ENCODE data around the gene PRKCZ.

PRKCZ gene

GRCh38 chr1:2210084-2210653 is 160.0 kb downstream of the PRKCZ start:
- DNase-seq (ENCODE audit: low read depth) = no peak

- no peak for DNase-seq (ENCODE audit: low read depth)
Measured at GRCh38 chr1:2210786-2211185, 160.6 kb downstream of the PRKCZ start.

GRCh38 chr1:2212274-2212531 is 162.0 kb downstream of the PRKCZ start:
- DNase-seq (ENCODE audit: low read depth) = no peak

GRCh38 chr1:2212532-2213491 is 162.6 kb downstream of the PRKCZ start:
- peak; percentile 47 for DNase-seq (ENCODE audit: low read depth)

- no peak for DNase-seq (ENCODE audit: low read depth)
Measured at GRCh38 chr1:2213576-2214505, 163.6 kb downstream of the PRKCZ start.

GRCh38 chr1:2214541-2215241 is 164.5 kb downstream of the PRKCZ start:
- no peak for DNase-seq (ENCODE audit: low read depth)

GRCh38 chr1:2215329-2215728 is 165.1 kb downstream of the PRKCZ start:
- DNase-seq (ENCODE audit: low read depth) = no peak

GRCh38 chr1:2215909-2216766 is 165.9 kb downstream of the PRKCZ start:
- no peak for DNase-seq (ENCODE audit: low read depth)

GRCh38 chr1:2216767-2217058 is 166.5 kb downstream of the PRKCZ start:
- no peak for DNase-seq (ENCODE audit: low read depth)

- DNase-seq (ENCODE audit: low read depth) = no peak
Measured at GRCh38 chr1:2221271-2221670, 171.1 kb downstream of the PRKCZ start.

- DNase-seq (ENCODE audit: low read depth) = no peak
Measured at GRCh38 chr1:2224170-2224584, 174.0 kb downstream of the PRKCZ start.

- no peak for DNase-seq (ENCODE audit: low read depth)
Measured at GRCh38 chr1:2224631-2225428, 174.6 kb downstream of the PRKCZ start.

GRCh38 chr1:2226525-2227345 is 176.5 kb downstream of the PRKCZ start:
- DNase-seq (ENCODE audit: low read depth) = no peak

- DNase-seq (ENCODE audit: low read depth) = peak; percentile 82
Measured at GRCh38 chr1:2227346-2228156, 177.3 kb downstream of the PRKCZ start.

- no peak for DNase-seq (ENCODE audit: low read depth)
Measured at GRCh38 chr1:2228157-2228594, 178.0 kb downstream of the PRKCZ start, which contains the start of gene SKI. SKI (plus strand) TSS chr1:2228319; CDS start chr1:2228767, 448 bp downstream.

- no peak for DNase-seq (ENCODE audit: low read depth)
Measured at GRCh38 chr1:2228694-2229036, 178.5 kb downstream of the PRKCZ start.

- no peak for DNase-seq (ENCODE audit: low read depth)
Measured at GRCh38 chr1:2229037-2229864, 179.0 kb downstream of the PRKCZ start.
